CD8-positive, alpha-beta memory T cell (primary cell): ENCODE measurements around the gene RYR3. TPM values are rescaled to one million over a fixed set of nuclear protein-coding genes. Genes with fewer than 3 reads are reported as not detected.
"Not testable (repeated sequence)": the region's sequence is repeated elsewhere in the genome, so short reads cannot be mapped to it uniquely, and the experiment has no call there.

Experiments used
- CTCF ChIA-PET: fragments of 350-600 bp; sonication (Branson Sonifier 250); formaldehyde crosslinking; loops from one replicate; lab custom pipeline; 2021; ENCODE audit warnings: antibody characterized with exemption; lab: Charles Lee
- POLR2A ChIA-PET: fragments of 350-600 bp; sonication (Branson Sonifier 250); formaldehyde crosslinking; loops from one replicate; lab custom pipeline; 2021; ENCODE audit warnings: antibody characterized with exemption; lab: Charles Lee
- DNase-seq, 5 donors: peaks; one replicate each; pipeline versions ENCODE4 v3.0.0 to v3.0.0-alpha.2; 2020 to 2022; ENCODE audit warnings: mixed read lengths in 1 of 5
- H3K27ac ChIP-seq: one replicate; pipeline ENCODE4 v1.7.0; 2013; ENCODE audit warnings: low read depth, mild to moderate bottlenecking, low read length, moderate library complexity
- H3K27me3 ChIP-seq: 2 replicates; pipeline ENCODE4 v1.7.0; 2013; ENCODE audit warnings: low read length, mild to moderate bottlenecking; ENCODE audit not compliant: insufficient read depth, poor library complexity, severe bottlenecking
- H3K36me3 ChIP-seq: 2 replicates; pipeline ENCODE4 v1.7.0; 2013; ENCODE audit warnings: mild to moderate bottlenecking, low read length, moderate library complexity; ENCODE audit not compliant: insufficient read depth
- H3K4me1 ChIP-seq: 2 replicates; pipeline ENCODE4 v1.7.0; 2013; ENCODE audit warnings: mild to moderate bottlenecking, low read length, moderate library complexity; ENCODE audit not compliant: insufficient read depth
- H3K4me3 ChIP-seq: 2 replicates; pipeline ENCODE4 v1.7.0; 2013; ENCODE audit warnings: mild to moderate bottlenecking, low read length
- H3K9me3 ChIP-seq: 2 replicates; pipeline ENCODE4 v1.7.0; 2013; ENCODE audit warnings: mild to moderate bottlenecking, low read length
- H3K27ac Mint-ChIP-seq, 8 donors: one replicate each; pipeline ENCODE4 v1.8.0; 2020 to 2021; ENCODE audit warnings: mixed read lengths in 8 of 8, mild to moderate bottlenecking in 6 of 8, inconsistent platforms in 3 of 8, moderate library complexity in 3 of 8
- H3K27me3 Mint-ChIP-seq, 2 donors: one replicate each; pipeline ENCODE4 v1.8.0; 2020 to 2021; ENCODE audit warnings: mixed read lengths in 2 of 2, mild to moderate bottlenecking in 1 of 2, moderate library complexity in 1 of 2
- H3K36me3 Mint-ChIP-seq, 3 donors: one replicate each; pipeline ENCODE4 v1.8.0; 2020 to 2021; ENCODE audit warnings: mixed read lengths in 3 of 3, inconsistent platforms in 1 of 3, mild to moderate bottlenecking in 1 of 3
- H3K4me1 Mint-ChIP-seq, 3 donors: one replicate each; pipeline ENCODE4 v1.8.0; 2020 to 2021; ENCODE audit warnings: mixed read lengths in 3 of 3, inconsistent platforms in 1 of 3, mild to moderate bottlenecking in 1 of 3
- H3K4me3 Mint-ChIP-seq, 7 donors: one replicate each; pipeline ENCODE4 v1.8.0; 2020 to 2021; ENCODE audit warnings: mixed read lengths in 7 of 7, mild to moderate bottlenecking in 6 of 7, moderate library complexity in 4 of 7, inconsistent platforms in 2 of 7
- H3K9me3 Mint-ChIP-seq, 5 donors: one replicate each; pipeline ENCODE4 v1.8.0; 2020 to 2022; ENCODE audit warnings: mixed read lengths in 5 of 5, mild to moderate bottlenecking in 3 of 5, moderate library complexity in 2 of 5, inconsistent platforms in 1 of 5
- polyA plus RNA-seq: library from polyadenylated mRNA; unstranded; fragments of 300-500 nt; fragmentation: Illumina TruSeq; gene quantifications from one replicate; pipeline ENCODE4 v1.2.3, GENCODE V29; 2021
- total RNA-seq, 2 experiments: library from RNA; stranded (reverse); gene quantifications; one replicate each; pipeline ENCODE4 v1.2.3, GENCODE V29; 2021

Gene RYR3
- total and polyA plus RNA-seq, 3 experiments from 2014 or later: 0.08 TPM; not detected in 2

- CTCF ChIA-PET: no interaction called here
- Mint-ChIP-seq H3K4me1 (no peaks in the 10 kb centered on the region), H3K36me3 (no peaks in the 10 kb centered on the region), H3K9me3 (peaks cover 0 to 1% (median under 1%) of the 10 kb centered on the region in 5 donors), H3K27me3 (peaks cover 0 to 5% of the 10 kb centered on the region in 2 donors), H3K27ac (no peak overlapping the region), H3K4me3 (no peak overlapping the region)
- no peak for DNase-seq
- Histone ChIP-seq H3K4me3 (no peak overlapping the region), H3K4me1 (no peaks in the 10 kb centered on the region), H3K9me3 (no peaks in the 10 kb centered on the region), H3K36me3 (no peaks in the 10 kb centered on the region), H3K27me3 (no peaks in the 10 kb centered on the region), H3K27ac (no peak overlapping the region)
- POLR2A ChIA-PET: no interaction called here
Measured at GRCh38 chr15:33580526-33580925, 269.8 kb downstream of the RYR3 start.

- no peak overlapping the region for H3K27ac Mint-ChIP-seq
- no peak overlapping the region for H3K4me3 ChIP-seq
- H3K27me3 ChIP-seq: no peaks in the 10 kb centered on the region
- peaks cover 0 to 5% of the 10 kb centered on the region in 2 donors for H3K27me3 Mint-ChIP-seq
- H3K36me3 ChIP-seq: no peaks in the 10 kb centered on the region
- no peak overlapping the region for H3K27ac ChIP-seq
- DNase-seq: no peak
- ChIA-PET POLR2A (no interaction called here), CTCF (no interaction called here)
- H3K36me3 Mint-ChIP-seq: no peaks in the 10 kb centered on the region
- H3K4me1 Mint-ChIP-seq: no peaks in the 10 kb centered on the region
- no peaks in the 10 kb centered on the region for H3K9me3 ChIP-seq
- no peaks in the 10 kb centered on the region for H3K4me1 ChIP-seq
- H3K4me3 Mint-ChIP-seq: no peak overlapping the region
- H3K9me3 Mint-ChIP-seq: peaks cover 0 to 1% (median 0%) of the 10 kb centered on the region in 5 donors
Measured at GRCh38 chr15:33581032-33581431, 270.3 kb downstream of the RYR3 start.

- peaks cover 0 to 3% of the 10 kb centered on the region in 2 donors for H3K27me3 Mint-ChIP-seq
- no peaks in the 10 kb centered on the region for H3K4me1 ChIP-seq
- POLR2A ChIA-PET: no interaction called here
- CTCF ChIA-PET: no interaction called here
- no peaks in the 10 kb centered on the region for H3K4me1 Mint-ChIP-seq
- no peaks in the 10 kb centered on the region for H3K36me3 ChIP-seq
- no peaks in the 10 kb centered on the region for H3K36me3 Mint-ChIP-seq
- H3K4me3 ChIP-seq: no peak overlapping the region
- DNase-seq: no peak
- no peaks in the 10 kb centered on the region for H3K27me3 ChIP-seq
- H3K9me3 Mint-ChIP-seq: peaks cover 0 to 2% (median 1%) of the 10 kb centered on the region in 5 donors
- H3K27ac ChIP-seq: no peak overlapping the region
- no peaks in the 10 kb centered on the region for H3K9me3 ChIP-seq
- no peak overlapping the region for H3K4me3 Mint-ChIP-seq
- no peak overlapping the region for H3K27ac Mint-ChIP-seq
Measured at GRCh38 chr15:33584797-33585196, 274.0 kb downstream of the RYR3 start.

- Mint-ChIP-seq H3K9me3 (peaks cover 0 to 4% (median 2%) of the 10 kb centered on the region in 5 donors), H3K4me1 (no peaks in the 10 kb centered on the region), H3K27me3 (no peaks in the 10 kb centered on the region), H3K36me3 (no peaks in the 10 kb centered on the region), H3K27ac (no peak overlapping the region), H3K4me3 (no peak overlapping the region)
- ChIA-PET POLR2A (no interaction called here), CTCF (no interaction called here)
- no peaks in the 10 kb centered on the region for H3K4me1 ChIP-seq
- H3K4me3 ChIP-seq: no peak overlapping the region
- H3K36me3 ChIP-seq: no peaks in the 10 kb centered on the region
- no peaks in the 10 kb centered on the region for H3K27me3 ChIP-seq
- DNase-seq: no peak
- H3K9me3 ChIP-seq: no peaks in the 10 kb centered on the region
- no peak overlapping the region for H3K27ac ChIP-seq
Measured at GRCh38 chr15:33586786-33587697, 276.3 kb downstream of the RYR3 start.

- no peak for DNase-seq
- Mint-ChIP-seq H3K27me3 (no peaks in the 10 kb centered on the region), H3K9me3 (peaks cover 0 to 5% (median 2%) of the 10 kb centered on the region in 5 donors), H3K27ac (no peak overlapping the region), H3K36me3 (no peaks in the 10 kb centered on the region), H3K4me1 (no peaks in the 10 kb centered on the region), H3K4me3 (no peak overlapping the region)
- no peaks in the 10 kb centered on the region for H3K27me3 ChIP-seq
- no peak overlapping the region for H3K27ac ChIP-seq
- ChIA-PET CTCF (no interaction called here), POLR2A (no interaction called here)
- H3K36me3 ChIP-seq: no peaks in the 10 kb centered on the region
- no peak overlapping the region for H3K4me3 ChIP-seq
- H3K4me1 ChIP-seq: no peaks in the 10 kb centered on the region
- H3K9me3 ChIP-seq: no peaks in the 10 kb centered on the region
Measured at GRCh38 chr15:33587773-33588172, 277.0 kb downstream of the RYR3 start.

GRCh38 chr15:33592864-33593263 is 282.1 kb downstream of the RYR3 start:
- Mint-ChIP-seq H3K27me3 (no peaks in the 10 kb centered on the region), H3K9me3 (peaks cover 0 to 10% (median 7%) of the 10 kb centered on the region in 5 donors), H3K36me3 (no peaks in the 10 kb centered on the region), H3K4me1 (no peaks in the 10 kb centered on the region), H3K27ac (no peak overlapping the region), H3K4me3 (no peak overlapping the region)
- CTCF ChIA-PET: no interaction called here
- POLR2A ChIA-PET: interaction anchor here (0.7 kb wide), 1 partner anchor 49 kb away, joined by 3 read pairs; no protein-coding TSS in a partner anchor
- H3K27ac ChIP-seq: no peak overlapping the region
- no peaks in the 10 kb centered on the region for H3K27me3 ChIP-seq
- no peaks in the 10 kb centered on the region for H3K9me3 ChIP-seq
- no peaks in the 10 kb centered on the region for H3K36me3 ChIP-seq
- no peak for DNase-seq
- no peaks in the 10 kb centered on the region for H3K4me1 ChIP-seq
- H3K4me3 ChIP-seq: no peak overlapping the region

GRCh38 chr15:33598382-33598781 is 287.6 kb downstream of the RYR3 start:
- H3K9me3 ChIP-seq, H3K27me3 Mint-ChIP-seq, DNase-seq, CTCF ChIA-PET, H3K27ac Mint-ChIP-seq, H3K27me3 ChIP-seq, H3K36me3 Mint-ChIP-seq, H3K4me3 Mint-ChIP-seq, H3K4me3 ChIP-seq, H3K27ac ChIP-seq, H3K4me1 Mint-ChIP-seq, H3K9me3 Mint-ChIP-seq, POLR2A ChIA-PET, H3K4me1 ChIP-seq, H3K36me3 ChIP-seq: not testable (repeated sequence)

- no peaks in the 10 kb centered on the region for H3K36me3 Mint-ChIP-seq
- no peaks in the 10 kb centered on the region for H3K4me1 Mint-ChIP-seq
- Histone ChIP-seq H3K4me1 (no peaks in the 10 kb centered on the region), H3K9me3 (no peaks in the 10 kb centered on the region), H3K4me3 (no peak overlapping the region), H3K36me3 (no peaks in the 10 kb centered on the region), H3K27ac (no peak overlapping the region), H3K27me3 (no peaks in the 10 kb centered on the region)
- POLR2A ChIA-PET: no interaction called here
- H3K27ac Mint-ChIP-seq: no peak overlapping the region
- peaks cover 0 to 1% (median 0%) of the 10 kb centered on the region in 5 donors for H3K9me3 Mint-ChIP-seq
- DNase-seq: no peak
- no peak overlapping the region for H3K4me3 Mint-ChIP-seq
- H3K27me3 Mint-ChIP-seq: peaks cover 0 to 1% of the 10 kb centered on the region in 2 donors
- CTCF ChIA-PET: no interaction called here
Measured at GRCh38 chr15:33600212-33600611, 289.4 kb downstream of the RYR3 start.
